Cerebellar cortex (tissue), 1 donor: Measurements from ENCODE around the gene MICU1.
A peak's percentile ranks its signal among the peaks of the same experiment; 100 is the strongest.
"Not testable (repeated sequence)": the region's sequence is repeated elsewhere in the genome, so short reads cannot be mapped to it uniquely, and the experiment has no call there.

Experiments used
- DNase-seq: peaks from one replicate; pipeline ENCODE4 v3.0.0-alpha.2; 2015; ENCODE audit warnings: low spot score

Gene MICU1

DNA sequence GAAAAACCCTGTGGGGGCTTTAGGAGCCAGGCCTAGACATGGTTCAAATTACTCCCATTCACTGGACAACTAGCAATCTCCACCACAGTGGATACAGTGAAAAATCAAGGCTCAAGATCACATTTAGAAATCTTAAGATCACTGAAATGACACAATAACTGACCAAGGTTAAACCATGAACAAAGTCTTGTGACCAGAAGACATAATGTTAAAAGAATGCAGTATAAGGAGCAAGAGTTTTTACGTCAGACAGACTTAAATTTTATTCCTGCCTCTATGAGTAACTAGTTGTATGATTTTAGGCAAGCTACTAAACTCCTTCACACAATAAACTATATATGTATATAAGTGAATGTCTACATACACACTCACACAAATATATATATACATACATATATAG is 68.5 kb downstream of the MICU1 start:
- no peak for DNase-seq

DNA sequence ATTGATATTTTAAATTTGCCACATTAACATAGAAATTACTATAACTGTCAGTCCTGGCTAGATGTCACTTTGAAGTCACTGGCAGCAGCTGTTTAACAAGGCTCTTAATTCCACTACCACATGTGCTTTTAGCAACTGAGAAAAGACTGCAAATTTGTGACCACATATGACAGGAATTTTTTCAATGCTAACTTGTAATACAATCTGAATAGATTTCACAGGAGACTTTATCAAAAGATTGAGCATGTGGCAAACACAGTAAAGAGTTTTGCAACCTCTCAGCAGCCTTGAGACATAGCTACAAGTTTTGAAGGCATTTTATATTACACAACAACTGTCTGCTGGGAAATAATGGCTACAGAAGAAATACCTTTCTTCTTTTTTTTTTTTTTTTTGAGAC is 73.0 kb downstream of the MICU1 start:
- no peak for DNase-seq

DNA sequence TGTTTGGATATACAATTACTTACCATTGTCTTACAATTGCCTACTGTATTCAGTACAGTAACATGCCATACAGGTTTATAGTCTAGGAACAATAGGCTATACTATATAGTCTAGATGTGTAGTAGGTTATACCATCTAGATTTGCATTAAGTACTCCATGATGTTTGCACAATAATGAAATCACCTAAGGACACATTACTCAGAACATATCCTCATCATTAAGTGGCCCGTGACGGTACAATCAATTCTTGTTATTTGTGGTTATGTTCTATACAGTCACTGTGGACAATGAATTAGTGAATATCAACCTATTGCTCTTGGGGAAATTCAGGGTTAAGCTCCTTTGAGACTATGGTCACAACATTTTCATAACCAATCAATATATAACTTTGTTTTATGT is 75.6 kb downstream of the MICU1 start:
- DNase-seq = no peak

DNA sequence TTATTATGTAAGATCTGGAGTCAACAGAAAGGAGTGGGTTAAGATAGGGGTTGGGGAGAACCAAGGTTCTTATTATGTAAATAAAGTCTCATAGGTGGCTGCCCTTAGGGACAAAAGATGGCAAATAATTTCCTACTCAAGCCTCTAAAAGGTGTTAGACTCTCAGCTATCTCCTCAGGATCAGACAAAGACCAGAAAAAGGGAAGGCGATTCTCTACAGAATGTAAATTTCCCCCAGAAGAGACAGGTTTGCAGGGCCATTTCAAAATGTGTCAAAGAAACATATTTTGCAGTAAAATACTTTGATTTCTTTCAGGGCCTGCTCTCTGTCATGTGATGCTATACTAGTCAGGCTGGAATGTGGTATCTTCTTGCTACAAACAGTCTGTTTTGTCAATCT is 80.3 kb downstream of the MICU1 start:
- DNase-seq = no peak

DNA sequence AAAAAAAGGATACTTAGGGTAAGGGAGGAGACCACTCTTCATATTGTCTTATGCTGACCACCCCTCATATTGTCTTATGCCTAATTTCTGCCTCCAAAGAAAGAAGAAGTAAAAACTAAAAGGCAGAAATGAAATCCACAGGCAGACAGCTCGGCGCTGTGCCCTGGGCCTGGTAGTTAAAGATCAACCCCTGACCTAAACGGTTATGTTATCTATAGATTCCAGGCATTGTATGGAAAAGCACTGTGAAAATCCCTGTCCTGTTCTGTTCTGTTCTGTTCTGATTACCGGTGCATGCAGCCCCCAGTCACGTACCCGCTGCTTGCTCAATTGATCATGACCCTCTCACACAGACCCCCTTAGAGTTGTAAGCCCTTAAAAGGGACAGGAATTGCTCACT is 82.0 kb downstream of the MICU1 start:
- not testable (repeated sequence) for DNase-seq

DNA sequence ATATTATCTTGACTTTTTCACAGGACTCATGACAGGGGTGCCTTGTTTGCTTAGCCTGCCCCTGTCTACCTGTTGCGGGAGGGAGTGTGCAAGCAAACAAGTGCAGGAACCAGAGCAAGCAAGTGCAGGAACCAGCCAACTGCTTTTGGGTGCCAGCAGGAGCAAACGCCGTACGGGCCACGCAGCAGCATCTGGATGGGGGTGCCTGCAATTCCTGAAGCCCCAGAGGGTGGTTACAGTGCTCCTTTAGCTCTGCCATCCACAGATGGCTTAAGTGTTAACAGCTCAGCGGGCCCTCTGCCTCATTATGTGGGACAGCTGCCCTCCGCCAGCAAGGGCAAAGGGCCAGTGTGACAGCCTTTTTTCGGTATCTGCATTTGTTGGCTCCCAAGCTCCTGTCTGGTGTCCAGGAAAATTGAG is 83.5 kb downstream of the MICU1 start:
- DNase-seq = peak; percentile 98

DNA sequence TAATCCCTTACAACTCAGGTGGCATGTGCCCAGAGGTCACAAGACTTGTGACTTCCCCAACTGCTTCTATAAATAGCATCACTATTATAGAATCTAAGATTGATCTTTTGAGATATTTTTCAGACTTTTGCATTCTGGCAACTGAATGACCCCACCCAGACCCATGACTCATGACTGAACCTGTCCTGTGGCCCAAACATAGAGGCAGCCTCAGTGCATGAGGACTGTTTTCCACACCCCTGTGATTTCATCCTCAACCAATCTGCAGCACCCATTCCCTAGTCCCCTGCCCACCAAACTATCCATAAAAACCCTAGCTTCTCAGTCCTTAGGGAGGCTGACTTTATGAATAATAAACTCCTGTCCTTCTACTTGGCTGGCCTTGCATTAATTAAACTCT is 84.5 kb downstream of the MICU1 start:
- DNase-seq = no peak

DNA sequence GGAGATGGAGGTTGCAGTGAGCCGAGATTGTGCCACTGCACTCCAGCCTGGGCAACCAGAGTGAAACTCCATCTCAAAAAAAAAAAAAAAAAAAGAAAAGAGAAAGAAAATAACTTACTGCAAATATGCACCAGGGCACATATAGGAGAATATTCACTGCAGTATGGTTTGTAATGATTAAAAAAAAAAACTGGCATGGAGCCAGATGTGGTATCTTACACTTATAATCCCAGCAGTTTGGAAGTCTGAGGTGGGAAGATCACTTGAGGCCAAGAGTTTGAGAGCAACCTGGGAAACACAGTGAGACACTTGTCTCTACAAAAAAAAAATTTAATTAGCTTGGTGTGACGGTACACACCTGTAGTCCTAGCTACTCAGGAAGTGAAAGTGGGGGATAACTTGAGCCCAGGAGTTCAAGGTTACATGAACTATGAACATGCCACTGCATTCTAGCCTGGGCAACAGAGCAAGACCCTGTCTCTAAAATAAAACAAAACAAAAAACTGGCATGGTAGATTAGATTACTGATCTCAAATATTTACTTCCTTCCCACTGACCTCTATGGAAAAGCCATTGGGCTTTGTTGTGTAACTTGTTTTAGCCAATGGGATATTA is 85.6 kb downstream of the MICU1 start:
- DNase-seq = no peak

DNA sequence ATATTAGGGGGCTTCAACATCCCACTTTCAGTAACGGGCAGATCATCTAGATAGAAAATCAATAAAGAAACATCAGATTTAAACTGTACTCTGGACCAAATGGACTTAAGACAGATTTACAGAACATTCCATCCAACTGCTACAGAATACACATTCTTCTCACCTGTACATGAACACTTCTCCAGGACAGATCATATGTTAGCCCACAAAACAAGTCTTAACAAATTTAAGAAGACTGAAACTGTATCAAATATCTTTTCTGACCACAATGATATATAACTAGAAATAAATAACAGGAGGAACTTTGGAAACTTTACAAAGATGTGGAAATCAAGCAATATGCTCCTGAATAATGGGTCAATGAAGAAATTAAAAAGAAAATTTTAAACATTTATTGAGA is 86.7 kb downstream of the MICU1 start:
- no peak for DNase-seq

DNA sequence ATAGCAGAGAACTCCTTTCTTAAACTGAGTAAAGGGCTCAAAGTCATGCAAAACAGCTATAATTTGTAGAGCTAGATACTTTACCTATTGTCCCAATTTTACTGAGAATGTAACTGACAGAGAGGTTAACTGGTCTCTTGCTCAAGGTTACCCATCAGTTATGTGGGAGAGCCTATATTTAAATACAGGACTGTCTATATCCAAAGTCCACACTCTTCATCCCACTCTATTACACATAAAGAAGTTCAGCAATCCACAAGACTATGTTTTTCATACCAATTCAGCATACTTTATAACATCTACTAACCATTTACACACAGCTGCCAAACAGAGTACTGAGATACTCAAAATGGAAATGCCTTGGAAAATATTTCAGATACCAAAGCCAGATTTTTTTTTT is 100.2 kb downstream of the MICU1 start:
- DNase-seq = no peak

DNA sequence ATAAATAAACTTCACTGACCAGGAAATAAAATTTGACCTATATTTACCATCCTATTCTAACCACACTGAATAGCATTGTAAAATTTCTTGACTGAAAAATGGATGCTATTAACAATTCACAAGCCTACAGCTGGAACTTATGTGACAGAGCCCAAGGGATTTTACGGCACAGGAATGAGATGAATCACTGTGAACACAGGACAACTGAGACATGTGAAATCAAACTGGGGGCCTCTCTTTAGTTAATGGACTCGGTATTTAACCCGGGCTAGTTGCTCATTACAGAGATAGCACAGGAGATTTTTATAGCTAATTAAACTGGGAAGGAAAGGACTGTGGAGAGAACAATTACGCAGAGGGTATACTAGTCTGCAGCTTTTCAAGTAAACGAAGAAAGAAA is 100.6 kb downstream of the MICU1 start:
- DNase-seq = no peak

DNA sequence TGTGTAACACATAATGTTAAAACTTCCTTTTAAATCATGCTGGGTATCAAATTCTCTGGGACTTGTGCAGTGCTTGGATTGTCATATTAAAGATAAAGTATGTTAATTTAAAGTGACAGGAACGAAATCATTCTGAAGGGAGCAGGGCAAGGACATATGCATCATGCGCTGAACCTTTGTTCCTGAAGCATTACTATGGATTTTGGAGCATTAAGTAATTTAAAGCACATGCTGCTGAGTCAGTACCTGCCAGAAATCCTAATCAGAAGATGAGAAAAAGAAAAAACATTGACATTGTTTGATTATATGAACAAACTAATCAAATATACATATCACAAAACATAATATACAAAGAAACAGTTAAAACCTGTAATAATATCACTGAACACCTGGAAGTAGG is 101.4 kb downstream of the MICU1 start:
- DNase-seq = no peak

DNA sequence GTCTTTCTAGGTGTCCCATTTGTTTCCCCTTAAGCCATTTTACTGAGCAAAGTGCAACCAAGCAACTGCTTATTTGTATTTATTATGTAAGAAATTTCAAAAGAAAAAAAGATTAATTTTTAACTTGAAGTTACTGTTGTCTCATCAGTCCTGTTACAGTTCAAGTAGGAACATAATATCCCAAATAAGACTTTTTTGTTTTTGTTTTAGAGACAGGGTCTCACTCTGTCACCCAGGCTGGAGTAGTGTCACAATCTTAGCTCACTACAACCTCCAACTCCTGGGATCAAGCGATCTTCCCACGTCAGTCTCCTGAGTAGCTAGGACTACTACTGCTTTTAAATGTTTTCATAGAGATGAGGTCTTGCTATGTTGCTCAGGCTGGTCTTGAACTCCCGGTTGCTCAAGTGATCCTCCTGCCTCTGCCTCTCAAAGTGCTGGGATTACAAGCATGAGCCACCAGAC is 101.9 kb downstream of the MICU1 start:
- DNase-seq = no peak

DNA sequence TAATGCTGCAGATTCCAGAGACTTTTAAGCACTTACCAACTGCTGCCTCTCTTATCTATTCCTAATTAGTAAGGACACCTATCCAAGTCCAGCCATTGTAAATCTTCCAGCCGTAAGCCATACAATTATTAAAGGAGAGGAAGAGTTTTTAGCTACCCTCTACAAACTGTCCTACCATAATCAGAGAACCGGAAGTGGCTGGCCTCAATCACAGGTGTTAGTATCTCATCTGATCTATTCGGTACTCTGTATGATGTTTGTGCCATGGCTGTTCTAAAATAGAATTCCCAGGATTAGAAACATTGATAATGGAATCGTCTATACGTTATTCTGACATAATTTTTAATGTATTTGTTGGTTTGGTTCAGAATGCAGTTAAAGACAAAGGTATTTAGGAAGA is 102.8 kb downstream of the MICU1 start:
- no peak for DNase-seq

DNA sequence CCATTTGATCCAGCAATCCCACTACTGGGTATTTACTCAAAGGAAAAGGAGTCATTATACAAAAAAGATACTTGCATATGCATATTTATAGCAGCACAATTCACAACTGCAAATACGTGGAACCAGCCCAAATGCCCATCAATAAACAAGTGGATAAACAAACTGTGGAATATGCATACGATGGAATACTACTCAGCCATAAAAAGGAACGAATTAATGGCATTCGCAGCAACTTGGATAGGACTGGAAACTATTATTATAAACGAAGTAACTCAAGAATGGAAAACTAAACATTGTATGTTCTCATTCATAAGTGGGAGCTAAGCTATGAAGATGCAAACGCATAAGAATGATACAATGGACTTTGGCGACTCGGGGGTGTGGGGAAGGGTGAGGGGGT is 108.6 kb downstream of the MICU1 start:
- no peak for DNase-seq

DNA sequence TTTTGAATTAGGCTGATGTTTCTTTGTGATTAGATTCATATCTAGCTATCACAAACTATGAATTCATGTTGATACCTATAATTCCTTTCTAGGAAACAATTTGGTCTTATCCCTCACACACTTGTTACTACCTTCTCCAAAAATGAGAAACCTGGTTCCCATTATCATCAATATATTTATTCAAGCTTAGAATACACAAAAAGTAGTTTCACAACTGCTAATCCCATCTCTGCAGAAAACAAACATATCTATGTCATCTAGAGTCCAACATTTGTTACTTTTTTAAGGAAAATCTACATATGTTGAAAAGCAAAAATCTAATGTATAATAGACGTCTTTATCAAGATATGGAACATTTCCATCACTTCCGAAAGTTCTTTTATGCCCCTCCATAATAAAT is 110.4 kb downstream of the MICU1 start:
- DNase-seq = no peak

DNA sequence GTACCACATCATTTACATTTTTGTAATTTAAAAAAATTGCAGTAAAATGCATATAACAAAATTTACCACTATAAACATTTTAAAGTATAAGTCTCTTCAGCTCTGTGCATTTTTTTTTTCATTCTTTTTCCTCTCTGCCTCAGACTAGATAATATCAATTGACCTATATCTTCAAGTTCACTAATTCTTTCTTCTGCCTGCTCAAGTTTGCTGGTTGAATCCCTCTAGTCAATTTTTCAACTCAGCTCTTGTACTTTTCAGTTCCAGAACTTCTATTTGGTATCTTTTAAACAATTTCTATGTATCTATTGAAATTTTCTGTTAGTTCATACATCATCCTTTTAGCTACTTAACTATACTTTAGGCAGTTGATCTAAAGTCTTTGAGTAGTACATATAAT is 112.0 kb downstream of the MICU1 start:
- DNase-seq = no peak

DNA sequence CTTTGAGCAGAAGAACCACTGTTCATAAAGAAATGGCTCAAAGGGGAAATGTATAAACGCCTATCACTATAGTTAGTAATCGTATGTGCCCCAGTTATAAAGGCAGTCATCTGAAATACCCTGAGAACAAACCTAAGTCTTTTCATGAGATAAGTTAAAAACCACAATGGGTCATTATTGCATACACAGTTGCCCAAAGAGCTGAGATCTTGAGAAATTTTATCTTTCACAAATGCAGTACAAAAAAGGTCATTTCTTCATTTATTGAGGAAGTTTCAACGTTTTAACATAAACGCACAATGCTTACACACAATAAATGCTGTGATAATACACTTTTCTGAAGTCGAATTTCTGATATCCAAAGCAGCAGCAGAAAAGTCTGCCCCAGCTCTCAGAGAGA is 114.4 kb downstream of the MICU1 start:
- DNase-seq = no peak

DNA sequence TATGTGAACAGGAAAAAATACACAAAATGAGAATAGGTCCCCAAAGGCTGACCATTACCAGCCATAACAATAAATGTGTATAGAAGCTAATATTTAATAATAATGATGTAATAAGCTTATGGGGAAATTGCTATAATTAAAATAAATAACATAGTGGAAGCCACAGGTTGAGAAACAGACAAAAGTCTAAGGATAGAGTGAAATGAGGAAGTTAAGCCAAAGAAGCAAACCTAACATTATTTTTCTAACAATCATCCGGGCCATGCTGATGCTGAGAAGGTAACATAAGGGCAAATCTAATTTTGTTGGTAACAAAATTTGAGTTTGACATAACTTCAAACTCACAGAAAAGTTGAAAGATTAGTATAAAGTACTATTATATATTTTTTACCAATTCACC is 115.9 kb downstream of the MICU1 start:
- DNase-seq = no peak

DNA sequence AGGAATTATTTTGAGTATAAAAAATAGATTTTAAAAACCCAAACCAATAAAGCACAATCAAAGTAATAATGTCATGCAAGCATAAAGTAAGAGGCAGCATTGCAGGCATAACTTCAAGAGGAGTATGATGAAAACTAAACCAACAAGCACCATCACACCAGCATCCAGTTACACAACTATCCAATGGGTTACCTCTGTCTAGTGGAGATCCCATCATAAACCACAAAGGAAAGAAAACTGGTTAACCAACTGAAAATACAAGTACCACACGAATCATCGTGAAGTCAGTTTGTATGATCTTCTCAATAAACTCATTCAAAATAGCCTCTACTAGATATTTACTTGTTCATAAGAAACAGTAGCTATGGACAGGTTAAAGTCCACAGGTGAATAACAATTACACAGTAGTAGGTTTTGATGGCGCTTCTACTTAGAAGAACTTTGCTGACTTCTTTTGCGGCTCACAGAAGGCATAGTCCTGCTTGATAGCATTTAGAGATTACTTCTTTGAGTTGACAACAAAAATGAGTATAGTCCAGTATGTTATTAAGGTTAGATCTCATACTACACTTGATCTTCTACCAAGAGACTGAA is 116.6 kb downstream of the MICU1 start:
- no peak for DNase-seq

DNA sequence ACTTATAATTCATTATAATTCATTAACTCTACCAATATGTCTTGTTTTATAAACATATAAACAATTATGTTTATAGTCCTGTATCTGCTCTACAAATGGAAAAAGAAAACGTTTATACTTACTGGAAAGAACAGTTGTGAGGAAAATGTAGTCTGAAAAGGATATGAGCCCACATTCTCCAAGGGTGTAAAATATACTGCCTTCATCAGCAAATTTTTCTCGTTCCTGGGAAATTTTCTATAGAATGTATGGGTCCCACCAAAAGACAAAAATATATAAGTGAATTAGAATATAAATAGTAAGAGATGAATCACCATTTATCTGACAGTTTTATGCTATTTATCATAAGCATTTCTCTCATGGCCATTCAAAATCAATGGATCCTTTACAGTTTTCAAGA is 117.8 kb downstream of the MICU1 start:
- no peak for DNase-seq

DNA sequence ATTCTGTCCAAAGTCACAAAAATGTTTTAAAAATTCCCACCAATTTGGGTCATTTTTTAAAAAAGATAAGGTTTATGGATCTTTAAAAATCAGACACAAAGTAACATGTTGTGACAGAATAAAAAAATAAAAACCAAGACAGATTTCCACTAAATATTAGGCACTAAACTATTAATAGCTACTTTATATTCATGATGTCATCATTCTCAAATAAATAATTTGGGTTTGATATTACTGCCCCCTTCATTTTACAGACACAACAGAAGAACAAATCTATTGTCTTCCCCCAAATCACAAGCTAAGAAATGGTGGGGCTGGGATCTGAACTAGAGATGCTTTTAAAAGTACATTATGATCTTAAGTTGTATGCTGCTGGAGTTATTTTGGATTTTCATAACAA is 119.4 kb downstream of the MICU1 start:
- no peak for DNase-seq

DNA sequence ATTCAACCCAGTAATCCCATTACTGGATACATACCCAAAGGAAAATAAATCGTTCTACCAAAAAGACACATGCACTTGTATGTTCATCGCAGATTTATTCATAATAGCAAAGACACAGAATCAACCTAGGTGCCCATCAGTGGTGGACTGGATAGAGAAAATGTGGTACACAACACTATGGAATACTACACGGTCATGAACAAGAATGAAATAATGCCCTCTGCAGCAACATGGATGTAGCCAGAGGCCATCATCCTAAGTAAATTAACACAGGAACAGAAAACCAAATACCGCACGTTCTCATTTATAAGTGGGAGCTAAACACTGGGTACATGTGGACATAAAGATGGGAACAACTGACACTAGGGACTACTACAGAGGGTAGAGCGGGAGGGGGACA is 120.4 kb downstream of the MICU1 start:
- no peak for DNase-seq

DNA sequence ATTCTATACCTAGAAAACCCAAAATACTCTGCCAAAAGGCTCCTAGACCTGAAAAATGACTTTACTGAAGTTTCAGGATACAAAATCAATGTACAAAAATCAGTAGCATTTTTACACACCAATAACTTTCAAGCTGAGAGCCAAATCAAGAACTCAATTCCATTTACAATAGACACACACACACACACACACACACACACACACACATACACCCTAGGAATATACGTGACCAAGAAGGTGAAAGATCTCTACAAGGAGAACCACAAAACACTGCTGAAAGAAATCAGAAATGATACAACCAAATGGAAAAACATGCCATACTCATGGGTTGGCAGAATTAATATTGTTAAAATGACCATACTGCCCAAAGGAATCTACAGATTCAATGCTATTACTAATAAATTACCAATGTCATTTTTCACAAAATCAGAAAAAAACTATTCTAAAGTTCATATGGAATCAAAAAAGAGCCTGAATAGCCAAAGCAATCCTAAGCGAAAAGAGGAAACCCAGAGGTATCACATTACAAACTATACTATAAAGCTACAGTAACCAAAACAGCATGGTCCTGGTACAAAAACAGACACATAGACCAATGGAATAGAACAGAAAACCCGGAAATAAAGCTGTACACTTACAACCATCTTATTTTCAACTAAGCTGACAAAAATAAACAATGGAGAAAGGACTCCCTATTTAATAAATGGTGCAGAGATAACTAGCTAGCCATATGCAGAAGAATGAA is 122.0 kb downstream of the MICU1 start:
- DNase-seq = no peak
